Tibial nerve (tissue), 4 donors: ENCODE measurements around the gene COMMD7.

Experiments
- EP300 ChIP-seq, 2 donors: sonication (generic); formaldehyde crosslinking; IDR thresholded peaks; one replicate each; pipeline ENCODE4 v1.6.1; 2017; ENCODE audit warnings: antibody characterized with exemption in 2 of 2, mild to moderate bottlenecking in 1 of 2
- POLR2A ChIP-seq, 2 donors: fragments of 450-650 bp; IDR thresholded peaks; one replicate each; pipeline ENCODE4 v1.6.1; 2017; ENCODE audit warnings: antibody characterized with exemption in 2 of 2, mild to moderate bottlenecking in 2 of 2, moderate library complexity in 2 of 2
- TF ChIP-seq, protein P1 (sequence below), 5 experiments: fragments of 200-600 bp in 3 of 5; fragments of 450-650 bp in 2 of 5; sonication (generic) in 3 of 5; IDR thresholded peaks; one replicate each; pipeline ENCODE4 v1.5.1; 2016 to 2019; ENCODE audit warnings: antibody characterized with exemption in 5 of 5, mild to moderate bottlenecking in 3 of 5, moderate library complexity in 2 of 5

DNA sequence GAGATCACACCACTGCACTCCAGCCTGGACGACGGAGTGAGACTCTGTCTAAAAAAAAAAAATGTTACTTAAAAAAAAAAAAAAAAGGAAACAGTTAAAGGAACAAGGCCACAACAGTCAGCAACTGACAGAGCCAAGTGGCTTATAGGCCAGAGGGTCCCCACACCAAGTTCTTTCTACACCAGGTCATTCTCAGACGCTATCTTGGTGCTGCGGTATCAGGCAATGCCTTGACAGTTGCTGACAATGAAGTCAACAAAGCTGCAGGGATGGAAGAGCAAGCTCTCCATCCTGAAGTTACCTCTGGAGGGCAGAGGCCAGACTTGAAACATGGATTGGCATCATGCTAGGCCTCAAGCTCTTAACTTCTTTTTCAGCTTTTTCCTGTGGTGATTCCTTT lies 31.9 kb downstream of the COMMD7 start:
- TF ChIP-seq, protein P1, sequence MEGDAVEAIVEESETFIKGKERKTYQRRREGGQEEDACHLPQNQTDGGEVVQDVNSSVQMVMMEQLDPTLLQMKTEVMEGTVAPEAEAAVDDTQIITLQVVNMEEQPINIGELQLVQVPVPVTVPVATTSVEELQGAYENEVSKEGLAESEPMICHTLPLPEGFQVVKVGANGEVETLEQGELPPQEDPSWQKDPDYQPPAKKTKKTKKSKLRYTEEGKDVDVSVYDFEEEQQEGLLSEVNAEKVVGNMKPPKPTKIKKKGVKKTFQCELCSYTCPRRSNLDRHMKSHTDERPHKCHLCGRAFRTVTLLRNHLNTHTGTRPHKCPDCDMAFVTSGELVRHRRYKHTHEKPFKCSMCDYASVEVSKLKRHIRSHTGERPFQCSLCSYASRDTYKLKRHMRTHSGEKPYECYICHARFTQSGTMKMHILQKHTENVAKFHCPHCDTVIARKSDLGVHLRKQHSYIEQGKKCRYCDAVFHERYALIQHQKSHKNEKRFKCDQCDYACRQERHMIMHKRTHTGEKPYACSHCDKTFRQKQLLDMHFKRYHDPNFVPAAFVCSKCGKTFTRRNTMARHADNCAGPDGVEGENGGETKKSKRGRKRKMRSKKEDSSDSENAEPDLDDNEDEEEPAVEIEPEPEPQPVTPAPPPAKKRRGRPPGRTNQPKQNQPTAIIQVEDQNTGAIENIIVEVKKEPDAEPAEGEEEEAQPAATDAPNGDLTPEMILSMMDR (IDR thresholded peaks at IDR 0.05) = no peak
- no peak for TF ChIP-seq POLR2A (IDR thresholded peaks at IDR 0.05)
- no peak for TF ChIP-seq EP300 (IDR thresholded peaks at IDR 0.05)
